HG02943 (cell line): Measurements from ENCODE around the gene TICRR.
"Not testable (repeated sequence)": the region's sequence is repeated elsewhere in the genome, so short reads cannot be mapped to it uniquely, and the experiment has no call there.

ENCODE experiments used
- ATAC-seq: cut with Tn5 transposase; IDR thresholded peaks from one replicate; pipeline ENCODE4 v1.9.1; 2021; ENCODE audit warnings: mild to moderate bottlenecking, low read depth, moderate library complexity; ENCODE audit not compliant: unreplicated experiment

TICRR gene

DNA sequence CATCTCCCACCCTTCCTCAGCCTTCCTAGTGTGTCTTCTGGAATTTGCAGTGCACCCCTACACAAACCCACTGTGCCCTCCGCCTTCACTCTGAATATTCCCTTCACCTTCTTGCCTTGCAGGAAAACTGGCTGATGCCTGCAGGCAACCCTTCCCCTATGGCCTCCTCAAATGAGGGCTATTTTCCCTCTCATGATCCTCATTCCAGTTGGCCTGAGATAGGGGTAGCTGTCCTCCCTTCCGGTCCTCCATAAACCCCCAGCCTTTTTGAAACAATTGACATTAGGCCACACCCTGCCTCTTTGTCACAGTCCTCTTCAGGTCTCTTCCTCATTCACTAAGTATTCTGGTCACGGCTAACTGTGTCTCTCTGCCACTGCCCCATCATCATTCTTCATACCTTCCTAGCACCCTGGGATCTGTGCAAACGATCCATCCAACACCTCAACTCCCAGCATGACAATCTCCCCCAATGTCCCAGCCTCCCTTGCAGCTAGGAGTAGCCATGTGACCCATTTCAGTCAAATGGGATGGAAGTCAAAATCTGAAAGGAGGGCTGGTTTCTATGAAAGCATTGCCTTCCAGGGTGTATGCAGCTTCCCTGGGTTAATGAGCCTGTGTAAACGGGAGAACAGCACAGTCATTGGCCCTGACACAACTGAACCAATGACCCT lies 8.5 kb upstream of the TICRR start:
- ATAC-seq = no peak

DNA sequence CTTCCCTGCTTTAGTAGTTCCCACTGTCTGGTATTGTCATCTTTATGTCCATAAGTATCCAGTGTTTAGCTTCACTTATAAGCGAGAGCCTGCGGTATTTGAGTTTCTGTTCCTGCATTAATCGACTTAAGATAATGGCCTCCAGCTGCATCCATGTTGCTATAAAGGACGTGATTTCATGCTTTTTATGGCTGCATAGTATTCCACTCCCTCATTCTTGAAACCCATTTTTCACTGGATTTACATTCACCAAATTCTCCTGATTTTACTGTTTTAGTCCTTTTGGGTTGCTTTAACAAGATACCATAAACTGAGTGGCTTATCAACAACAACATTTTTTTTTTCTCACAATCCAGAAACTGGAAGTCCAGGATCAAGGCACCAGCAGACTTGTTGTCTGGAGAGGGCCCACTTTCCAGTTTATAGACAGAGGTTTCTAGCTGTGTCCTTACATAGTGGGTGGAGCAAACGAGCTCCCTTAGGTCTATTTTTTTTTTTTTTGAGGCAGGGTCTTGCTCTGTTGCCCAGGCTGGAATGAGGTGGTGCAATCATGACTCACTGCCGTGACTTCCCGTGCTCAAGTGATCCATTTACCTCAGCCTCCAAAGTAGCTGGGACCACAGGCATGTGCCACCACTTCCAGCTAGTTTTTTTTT lies 6.1 kb upstream of the TICRR start:
- ATAC-seq = no peak

DNA sequence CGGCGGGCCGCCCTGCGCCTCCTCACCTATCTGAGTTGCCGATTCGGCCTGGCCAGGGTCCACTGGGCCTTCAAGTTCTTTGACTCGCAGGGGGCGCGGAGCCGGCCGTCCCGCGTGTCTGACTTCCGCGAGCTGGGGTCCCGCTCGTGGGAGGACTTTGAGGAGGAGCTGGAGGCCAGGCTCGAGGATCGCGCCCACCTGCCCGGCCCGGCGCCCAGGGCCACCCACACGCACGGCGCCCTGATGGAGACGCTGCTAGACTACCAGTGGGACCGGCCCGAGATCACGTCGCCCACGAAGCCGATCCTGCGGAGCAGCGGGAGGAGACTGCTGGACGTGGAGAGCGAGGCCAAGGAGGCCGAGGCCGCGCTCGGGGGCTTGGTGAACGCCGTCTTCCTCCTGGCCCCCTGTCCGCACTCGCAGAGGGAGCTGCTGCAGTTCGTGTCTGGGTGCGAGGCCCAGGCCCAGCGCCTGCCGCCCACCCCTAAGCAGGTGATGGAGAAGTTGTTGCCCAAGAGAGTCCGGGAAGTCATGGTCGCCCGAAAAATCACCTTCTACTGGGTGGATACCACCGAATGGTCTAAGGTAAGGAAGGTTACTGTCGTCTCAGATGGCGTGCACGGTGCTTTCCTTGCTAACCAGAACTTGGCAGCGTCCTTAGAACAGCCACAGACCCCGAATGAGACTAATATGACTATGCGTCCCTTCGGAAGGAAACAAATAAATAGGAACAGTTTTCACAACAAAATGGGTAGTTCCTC lies 567 bp downstream of the TICRR start:
- ATAC-seq = peak; percentile 6

DNA sequence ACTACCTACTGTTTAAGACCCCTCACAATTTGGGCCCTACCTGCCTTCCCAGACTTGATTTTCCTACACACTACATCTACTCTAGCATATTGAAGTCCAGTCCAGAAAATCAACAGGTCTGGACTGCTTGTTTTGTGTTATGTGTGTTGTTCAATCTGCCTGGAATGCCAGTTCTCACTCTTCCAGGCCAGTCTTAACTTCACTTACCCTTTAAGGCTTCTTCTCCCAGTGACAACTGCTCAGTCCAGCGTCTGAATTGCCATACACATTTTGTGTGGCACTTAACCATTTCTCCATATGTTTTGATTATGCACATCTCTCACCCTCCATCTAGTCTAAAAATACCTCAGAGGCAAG lies 1.1 kb downstream of the TICRR start:
- ATAC-seq = no peak

DNA sequence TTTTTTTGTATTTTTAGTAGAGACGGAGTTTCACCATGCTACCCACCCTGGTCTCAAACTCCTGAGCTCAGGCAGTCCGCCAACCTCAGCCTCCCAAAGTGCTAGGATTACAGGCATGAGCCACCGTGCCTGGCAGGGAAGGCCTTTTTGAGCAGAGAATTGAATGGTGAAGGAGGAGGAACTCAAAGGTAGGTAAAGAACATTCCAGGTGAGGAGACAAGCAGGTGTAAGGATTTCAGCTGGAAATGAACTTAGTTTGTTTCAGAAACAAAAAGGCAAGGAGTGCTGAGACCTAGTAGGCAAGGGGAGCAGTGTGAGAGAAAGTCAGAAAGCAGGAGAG lies 2.5 kb downstream of the TICRR start:
- no peak for ATAC-seq

DNA sequence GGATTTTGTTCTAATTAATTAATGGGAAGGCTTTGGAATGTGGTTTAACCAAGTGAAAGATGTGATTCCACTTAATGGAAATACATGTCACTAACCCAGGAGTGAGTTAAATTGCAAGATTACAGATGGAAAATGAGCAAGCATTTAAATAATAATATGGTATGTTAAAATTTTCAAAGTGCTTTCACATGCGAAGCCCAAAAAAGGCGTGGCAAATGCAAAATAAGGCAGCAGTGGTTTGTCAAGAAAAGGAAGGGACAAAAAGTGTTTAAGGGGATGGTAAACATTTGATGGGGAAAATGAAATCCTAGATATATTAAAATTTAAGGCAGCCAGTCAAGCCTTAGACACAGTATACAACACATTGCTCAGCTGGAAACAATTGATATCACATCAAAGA lies 2.9 kb downstream of the TICRR start:
- ATAC-seq = no peak

DNA sequence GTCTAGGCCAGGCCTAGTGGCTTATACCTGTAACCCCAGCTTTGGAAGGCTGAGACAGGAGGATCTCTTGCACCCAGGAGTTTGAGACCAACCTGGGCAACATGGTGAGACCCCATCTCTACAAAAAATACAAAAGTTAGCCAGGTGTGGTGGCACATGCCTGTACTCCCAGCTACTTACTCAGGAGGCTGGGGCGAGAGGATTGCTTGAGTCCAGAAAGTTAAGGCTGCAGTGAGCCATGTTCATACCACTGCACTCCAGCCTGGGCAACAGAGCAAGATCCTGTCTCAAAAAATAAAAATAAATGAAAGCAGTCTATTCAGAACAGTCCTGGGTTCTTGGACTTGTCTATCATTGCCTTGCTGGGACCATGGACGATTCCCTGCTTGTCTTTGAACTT lies 5.5 kb downstream of the TICRR start:
- not testable (repeated sequence) for ATAC-seq

DNA sequence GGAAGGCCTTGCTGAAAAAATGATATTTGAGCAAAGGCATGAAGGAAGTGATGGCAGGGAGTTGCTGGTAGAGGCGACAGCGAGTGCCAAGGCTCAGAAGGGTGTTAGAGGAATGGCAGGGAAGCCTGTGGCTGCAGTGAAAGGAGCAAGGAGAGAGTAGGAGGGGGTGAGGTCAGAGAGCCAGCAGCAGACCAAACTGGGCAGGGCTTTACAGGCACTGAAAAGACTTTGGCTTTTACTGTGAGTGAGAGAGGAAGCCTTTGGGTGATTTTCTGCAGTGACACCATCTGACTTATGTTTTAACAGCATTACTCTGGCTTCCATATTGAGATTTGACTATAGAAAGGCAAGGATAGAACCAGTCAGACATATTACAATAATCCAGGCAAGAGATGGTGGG lies 11.4 kb downstream of the TICRR start:
- no peak for ATAC-seq

DNA sequence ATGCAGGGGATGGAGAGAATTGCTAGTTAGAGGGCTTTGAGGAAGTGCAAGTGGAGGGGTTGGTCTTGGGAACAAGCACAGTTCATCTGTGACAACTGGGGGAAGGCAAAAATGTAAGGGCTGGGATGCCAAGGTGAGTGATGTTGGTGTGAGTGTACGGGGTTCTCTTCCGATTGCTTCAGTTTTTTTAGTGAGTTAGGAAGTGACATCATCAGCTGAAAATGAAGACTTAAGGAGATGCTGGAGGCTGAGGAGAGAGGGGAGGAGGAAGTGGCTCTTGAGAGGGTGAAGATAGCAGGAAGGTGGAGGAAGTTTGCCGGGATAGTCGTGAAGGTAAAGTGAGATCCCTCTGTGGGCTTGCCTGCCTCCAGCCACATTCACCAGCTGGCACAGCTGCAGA lies 12.7 kb downstream of the TICRR start:
- ATAC-seq = no peak

DNA sequence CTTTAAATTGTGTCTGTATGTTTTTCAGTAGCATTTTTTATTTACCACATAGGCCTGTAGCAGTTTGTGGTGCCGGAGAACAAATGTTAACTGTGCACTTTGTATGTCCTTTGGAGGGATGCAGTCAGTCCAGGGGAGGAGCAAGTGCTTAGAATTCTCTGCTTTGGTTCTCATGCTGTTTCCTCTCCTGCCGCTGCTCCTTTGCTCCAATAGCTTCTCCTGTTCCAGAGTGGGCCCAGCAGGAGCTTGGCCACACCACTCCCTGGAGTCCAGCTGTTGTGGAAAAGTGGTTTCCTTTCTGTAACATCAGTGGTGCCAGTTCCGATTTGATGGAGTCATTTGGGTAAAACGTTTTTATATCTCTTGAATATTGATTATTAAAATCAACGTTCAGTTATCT lies 16.6 kb downstream of the TICRR start:
- ATAC-seq = no peak

DNA sequence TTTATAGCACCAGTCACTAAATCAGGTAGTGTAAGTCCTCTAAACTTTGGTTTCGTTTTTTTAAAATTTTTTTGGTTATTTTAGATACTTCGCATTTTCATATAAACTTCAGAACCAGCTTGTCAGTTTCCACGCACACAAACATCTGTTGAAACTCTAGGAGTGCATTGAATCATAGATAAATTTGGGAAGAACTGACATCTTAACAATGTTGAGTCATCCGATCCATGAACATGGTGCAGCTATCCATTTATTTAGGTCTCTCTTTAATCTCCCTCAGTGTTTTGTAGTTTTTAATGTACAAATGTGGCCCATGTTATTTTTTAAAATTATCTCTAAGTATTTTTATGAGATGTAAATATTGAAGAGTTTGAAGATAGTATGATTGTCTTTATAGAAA lies 17.7 kb downstream of the TICRR start:
- ATAC-seq = no peak

DNA sequence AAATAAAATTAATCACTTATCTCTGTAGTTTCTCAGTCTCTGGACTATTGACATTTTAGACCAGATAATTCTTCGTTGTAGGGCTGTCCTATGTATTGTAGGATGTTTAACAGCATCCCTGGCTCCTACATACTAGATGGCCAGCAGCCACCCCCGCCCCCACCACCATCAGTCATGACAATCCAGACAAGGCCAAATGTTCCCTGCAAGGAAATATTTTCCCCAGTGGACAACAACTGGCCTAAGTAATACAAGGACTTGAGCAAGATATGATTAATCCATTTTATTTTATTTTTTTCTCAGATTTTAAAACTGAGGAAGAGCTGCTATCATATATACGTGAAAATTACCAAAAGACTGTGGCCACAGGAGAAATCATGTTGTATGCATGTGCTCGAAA lies 23.8 kb downstream of the TICRR start:
- ATAC-seq = no peak

DNA sequence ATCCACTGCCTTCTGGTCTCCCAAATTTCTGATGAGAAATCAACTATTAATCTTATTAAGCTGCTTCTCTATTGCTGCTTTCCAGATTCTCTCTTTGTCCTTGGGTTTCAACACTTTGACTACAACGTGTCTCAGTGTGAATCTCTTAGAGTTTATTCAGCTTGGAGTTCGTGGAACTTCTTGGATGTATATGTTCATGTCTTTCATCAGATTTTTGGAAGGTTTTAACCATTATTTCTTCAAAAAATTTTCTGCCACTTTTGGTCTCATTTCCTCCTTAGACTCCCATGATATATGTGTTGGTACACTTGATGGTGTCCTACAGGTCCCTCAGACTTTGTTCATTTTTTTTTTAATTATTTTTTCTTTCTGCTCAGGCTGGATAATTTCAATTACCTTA lies 36.0 kb downstream of the TICRR start:
- ATAC-seq = no peak

DNA sequence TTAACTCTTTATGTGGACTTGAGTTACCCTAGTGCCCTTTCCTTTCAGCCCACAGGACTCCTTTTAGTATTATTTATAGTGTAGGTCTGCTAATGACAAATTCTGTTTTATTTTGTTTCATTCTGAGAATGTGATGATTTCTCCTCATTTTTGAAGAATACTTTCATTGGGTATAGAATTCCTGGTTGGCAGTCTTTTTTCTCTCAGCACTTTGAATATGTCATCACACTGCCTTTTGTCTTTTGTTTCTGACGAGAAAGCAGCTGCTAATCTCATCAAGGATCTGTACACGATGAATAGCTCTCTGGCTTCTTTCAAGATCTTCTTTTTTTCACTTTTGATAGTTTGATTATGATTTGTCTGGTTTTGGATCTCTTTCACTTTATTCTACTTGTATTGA lies 37.8 kb downstream of the TICRR start:
- no peak for ATAC-seq

DNA sequence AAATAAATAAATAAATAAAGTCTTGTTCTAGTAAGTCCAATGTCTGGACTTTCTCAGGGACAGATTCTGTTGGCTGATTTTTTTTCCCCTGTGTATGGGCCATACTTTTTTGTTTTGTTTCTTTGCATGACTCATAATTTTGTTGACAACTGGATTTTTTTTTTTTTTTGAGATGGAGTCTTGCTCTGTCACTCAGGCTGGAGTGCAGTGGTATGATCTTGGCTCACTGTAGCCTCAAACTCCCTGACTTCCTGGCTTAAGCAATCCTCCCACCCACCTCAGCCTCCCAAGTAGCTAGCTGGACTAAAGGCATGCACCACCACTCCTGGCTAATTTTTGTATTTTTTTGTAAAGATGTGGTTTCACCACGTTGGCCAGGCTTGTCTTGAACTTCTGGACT lies 38.9 kb downstream of the TICRR start:
- no peak for ATAC-seq

DNA sequence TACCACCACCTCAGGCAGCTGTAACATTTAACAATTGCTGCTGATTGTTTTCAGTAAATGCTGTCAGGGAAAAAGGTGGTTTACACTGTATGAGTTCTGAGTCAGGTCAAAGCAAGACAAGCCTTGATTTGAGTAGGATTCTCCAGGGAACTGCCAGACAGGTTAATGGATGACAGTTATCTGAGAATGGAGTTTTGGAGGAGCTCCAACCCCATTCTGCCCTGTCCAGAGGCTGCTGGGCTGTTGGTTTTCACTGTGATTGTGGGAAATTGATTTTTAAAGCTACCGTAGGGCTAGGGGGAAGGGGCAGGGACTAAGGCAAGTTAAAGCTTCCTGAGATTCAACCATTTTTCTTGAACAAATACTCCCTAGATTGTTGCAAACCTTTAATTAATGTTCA lies 39.9 kb downstream of the TICRR start:
- no peak for ATAC-seq

DNA sequence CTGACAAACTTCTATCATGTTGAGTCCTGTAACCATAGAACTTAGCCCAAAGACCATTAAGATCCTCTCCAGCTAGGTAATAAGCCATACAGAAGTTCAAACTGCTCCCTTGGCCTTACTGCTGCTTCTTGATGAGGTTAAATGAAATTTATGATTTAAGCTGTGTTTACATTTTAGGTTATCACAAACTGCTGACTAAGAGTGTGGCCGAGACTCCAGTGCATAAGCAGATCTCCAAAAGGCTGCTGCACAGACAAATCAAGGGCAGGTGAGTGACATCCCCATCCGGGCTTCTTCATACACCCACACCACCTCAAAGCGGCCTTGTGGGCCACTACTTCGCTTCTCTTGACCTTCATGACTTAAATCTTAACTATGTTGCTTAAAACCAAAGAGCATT lies 41.0 kb downstream of the TICRR start:
- no peak for ATAC-seq

DNA sequence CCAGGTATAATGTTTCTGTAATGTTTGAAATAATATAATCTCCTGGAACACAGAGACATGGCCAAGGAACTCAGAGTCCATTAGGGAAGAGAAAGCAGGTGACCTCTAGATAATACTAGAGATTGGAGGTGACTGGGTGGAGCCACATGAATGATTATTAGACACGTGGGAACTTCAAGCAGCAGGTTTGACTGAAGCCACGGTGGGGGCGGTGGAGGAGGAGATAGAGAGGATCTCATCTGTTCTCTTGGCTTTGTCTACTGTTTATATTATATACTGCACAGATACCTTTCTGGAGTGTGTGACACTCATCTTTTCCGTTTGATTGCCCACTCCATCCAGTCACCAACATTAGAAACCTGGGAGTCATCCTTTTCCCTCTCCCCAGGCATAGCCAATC lies 46.3 kb downstream of the TICRR start:
- no peak for ATAC-seq

DNA sequence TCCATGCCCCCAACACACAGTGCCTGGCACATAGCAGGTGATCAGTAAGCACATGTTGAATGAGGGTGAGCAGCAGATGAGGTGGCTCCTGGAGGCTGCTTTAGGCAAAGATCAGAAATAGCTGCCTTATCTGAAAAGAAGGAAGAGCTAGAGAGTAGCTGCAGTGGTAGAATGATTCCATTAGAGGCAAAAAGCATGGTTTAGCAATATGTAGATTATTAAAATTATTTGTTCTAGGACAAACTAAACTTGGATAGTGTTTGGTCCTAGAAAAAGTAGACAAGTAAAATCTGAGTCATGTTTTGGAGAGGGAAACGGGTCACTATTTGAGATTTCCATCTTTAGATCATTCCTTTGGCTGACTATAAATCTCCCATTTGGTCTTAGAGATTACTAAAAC lies 47.9 kb downstream of the TICRR start:
- no peak for ATAC-seq

DNA sequence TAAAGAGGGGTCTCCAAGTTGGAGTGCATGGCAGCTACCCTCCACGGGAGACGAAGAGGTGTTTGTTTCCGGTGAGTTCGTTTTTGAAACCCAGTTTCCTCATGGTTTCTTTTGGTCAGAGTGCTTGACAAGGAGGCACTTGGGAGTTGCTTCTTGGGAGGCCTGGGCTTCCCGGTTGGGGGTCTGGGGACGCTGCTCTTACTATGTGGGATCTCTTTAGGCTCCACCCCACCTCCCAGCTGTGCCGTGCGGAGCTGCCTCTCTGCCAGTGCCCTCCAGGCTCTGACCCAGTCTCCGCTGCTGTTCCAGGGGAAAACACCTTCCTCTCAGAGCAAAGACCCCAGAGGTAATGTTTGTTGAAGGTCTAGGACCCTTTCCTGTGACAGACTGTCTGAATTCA lies 50.4 kb downstream of the TICRR start:
- ATAC-seq = no peak

DNA sequence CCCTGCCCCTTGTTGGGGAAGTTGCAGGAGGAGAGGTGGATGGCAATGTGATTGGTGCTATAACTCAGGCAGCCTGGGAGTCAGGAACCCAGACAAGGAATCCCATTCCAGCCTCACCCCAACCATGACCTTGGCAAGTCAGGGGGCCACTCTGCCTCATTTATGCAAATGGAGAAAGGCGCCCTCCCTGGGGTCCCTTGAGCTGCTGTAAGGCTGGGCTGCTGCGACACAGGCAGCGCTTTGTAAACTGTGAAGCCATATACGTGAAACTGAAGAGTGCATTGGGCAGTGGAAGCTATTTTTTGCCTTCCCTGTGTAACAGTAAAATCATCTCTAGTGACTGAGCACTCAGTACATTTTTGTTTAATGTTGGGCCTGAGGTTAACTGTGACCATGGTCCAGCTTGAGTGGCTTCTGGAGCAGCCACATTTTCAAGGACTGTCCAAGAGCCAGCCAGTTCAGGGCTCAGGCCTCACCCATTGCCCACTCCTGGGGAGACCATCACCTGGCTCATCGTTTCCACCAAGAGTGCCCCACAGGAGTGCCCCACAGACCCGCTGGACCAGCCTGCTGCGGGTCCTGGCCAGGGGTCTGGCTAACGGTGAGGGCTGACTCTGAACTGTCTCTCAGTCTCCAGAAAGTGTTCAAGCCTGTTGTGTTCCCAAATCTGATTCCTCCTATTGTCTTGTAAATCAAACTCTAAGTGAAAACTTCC lies 52.1 kb downstream of the TICRR start:
- ATAC-seq = no peak

DNA sequence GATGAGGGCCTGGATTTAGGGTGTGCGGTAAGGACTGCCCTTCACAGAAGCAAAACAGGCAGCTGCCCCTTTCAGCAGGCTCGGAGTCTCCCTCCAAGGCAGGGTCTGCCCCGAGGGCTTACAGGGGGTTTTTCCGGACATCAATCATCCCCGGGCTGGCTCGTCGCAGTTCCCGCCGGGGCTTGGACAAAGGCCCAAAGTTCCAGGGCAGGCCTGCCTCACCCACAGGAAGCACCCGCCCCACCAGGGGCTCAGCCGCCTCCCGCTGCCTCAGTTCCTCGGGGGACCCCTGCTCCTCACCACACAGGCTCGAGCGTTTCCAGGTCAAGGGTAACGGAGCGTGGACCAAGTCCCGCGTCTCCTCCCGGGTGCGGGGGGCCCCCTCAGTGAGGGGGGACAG lies 53.0 kb downstream of the TICRR start:
- no peak for ATAC-seq
